ENCODE results near the gene ASPN.

- TF ChIP-seq PRDM2 (tag by site-specific recombination; IDR thresholded peaks at IDR 0.05; ENCODE audit: borderline replicate concordance) (no peak), ZNF211 (tag by site-specific recombination; IDR thresholded peaks at IDR 0.05; ENCODE audit: low read depth) (no peak), CTCF (tag by site-specific recombination; IDR thresholded peaks at IDR 0.05) (no peak), ZNF704 (tag by site-specific recombination; IDR thresholded peaks at IDR 0.05) (no peak), ZIC2 (tag by site-specific recombination; IDR thresholded peaks at IDR 0.05) (no peak), ZSCAN18 (tag by site-specific recombination; IDR thresholded peaks at IDR 0.05) (no peak)
These were observed 26.7 kb upstream of the ASPN start for GRCh38 chr9:92509050-92509449.
